HG02798 (cell line): Measurements from ENCODE around the gene HIVEP3.
"Not testable (repeated sequence)": the region's sequence is repeated elsewhere in the genome, so short reads cannot be mapped to it uniquely, and the experiment has no call there.

ENCODE experiments used
- ATAC-seq: cut with Tn5 transposase; IDR thresholded peaks from one replicate; pipeline ENCODE4 v1.9.1; 2021; ENCODE audit warnings: mild to moderate bottlenecking; ENCODE audit not compliant: unreplicated experiment, poor library complexity

HIVEP3 gene

GRCh38 chr1:41554746-41555145, 364.0 kb downstream of the HIVEP3 start:
- ATAC-seq, result not testable (repeated sequence)

GRCh38 chr1:41547781-41548560, 370.8 kb downstream of the HIVEP3 start:
- no peak for ATAC-seq

- no peak for ATAC-seq
Measured at GRCh38 chr1:41547336-41547735, 371.4 kb downstream of the HIVEP3 start.

- ATAC-seq, result no peak
Measured at GRCh38 chr1:41546833-41547135, 371.9 kb downstream of the HIVEP3 start.

GRCh38 chr1:41545996-41546832, 372.5 kb downstream of the HIVEP3 start:
- no peak for ATAC-seq

- ATAC-seq, result no peak
Measured at GRCh38 chr1:41542196-41542930, 376.4 kb downstream of the HIVEP3 start.

- no peak for ATAC-seq
Measured at GRCh38 chr1:41541592-41541952, 377.1 kb downstream of the HIVEP3 start.

GRCh38 chr1:41540886-41541591, 377.7 kb downstream of the HIVEP3 start:
- ATAC-seq, result no peak

GRCh38 chr1:41539999-41540398, 378.7 kb downstream of the HIVEP3 start:
- no peak for ATAC-seq

GRCh38 chr1:41539418-41539805, 379.3 kb downstream of the HIVEP3 start:
- ATAC-seq, result no peak

- no peak for ATAC-seq
Measured at GRCh38 chr1:41538741-41539417, 379.8 kb downstream of the HIVEP3 start.

- ATAC-seq, result no peak
Measured at GRCh38 chr1:41537788-41538351, 380.9 kb downstream of the HIVEP3 start.

GRCh38 chr1:41537251-41537650, 381.5 kb downstream of the HIVEP3 start:
- no peak for ATAC-seq

- ATAC-seq, result no peak
Measured at GRCh38 chr1:41536361-41536802, 382.3 kb downstream of the HIVEP3 start.

- no peak for ATAC-seq
Measured at GRCh38 chr1:41535716-41536115, 383.0 kb downstream of the HIVEP3 start.

GRCh38 chr1:41535276-41535675, 383.4 kb downstream of the HIVEP3 start:
- no peak for ATAC-seq

- no peak for ATAC-seq
Measured at GRCh38 chr1:41534181-41535076, 384.3 kb downstream of the HIVEP3 start.

- ATAC-seq, result no peak
Measured at GRCh38 chr1:41533731-41534080, 385.0 kb downstream of the HIVEP3 start.
